K562 (cell line): ENCODE results near the gene C19orf18. TPM values are rescaled to one million over a fixed set of nuclear protein-coding genes. Genes with fewer than 3 reads are reported as not detected.

Source experiments
- ATAC-seq: fragments of 200-7000 bp; cut with Tn5 transposase; 3 replicates; pipeline ENCODE4 v1.9.1; 2020; ENCODE audit warnings: moderate library complexity
- BruUV-seq: library from RNA; stranded (reverse); fragments of 400-500 nt; replicated peaks from 2 replicates; lab custom pipeline; 2021; lab: Mats Ljungman, UMichigan
- CTCF ChIA-PET: fragments of 300-600 bp; formaldehyde crosslinking; extraction: SDS; loops from one replicate; lab custom pipeline; 2021; ENCODE audit warnings: low intra/inter-chr PET ratio; lab: Yijun Ruan, JAX
- POLR2A ChIA-PET: fragments of 300-600, 350-650 bp; sonication (Branson Sonifier 250); formaldehyde crosslinking; extraction: SDS; loops from one replicate; lab custom pipeline; 2021; ENCODE audit warnings: antibody characterized with exemption, inconsistent platforms; lab: Yijun Ruan, JAX
- DNase-seq, 4 experiments: peaks; one replicate each; pipeline versions ENCODE4 v3.0.0 to v3.0.0-alpha.2; 2011 to 2018; ENCODE audit warnings: low spot score in 3 of 4, mixed read lengths in 3 of 4; ENCODE audit errors: extremely low read depth in 1 of 4
- FAIRE-seq: peaks from 2 replicates; lab custom pipeline; 2011; peaks lifted over from hg19 to GRCh38; lab: Jason Lieb, UNC
- H2AFZ ChIP-seq: 2 replicates; pipeline ENCODE4 v1.6.0; 2011; ENCODE audit warnings: low read depth, low read length, control low read depth, inconsistent platforms
- H3K27ac ChIP-seq: fragments of 200-600 bp; 3 replicates; pipeline ENCODE4 v1.8.0; 2011; ENCODE audit warnings: low read depth, mild to moderate bottlenecking, control low read depth, inconsistent platforms, low read length, moderate library complexity, mixed read lengths; ENCODE audit errors: extremely low read depth
- H3K27me3 ChIP-seq, 2 experiments: fragments of 300-600 bp in 1 of 2; 2 replicates in 1 of 2; 3 replicates in 1 of 2; pipeline versions ENCODE4 v1.6.0 to v1.8.0; 2011; ENCODE audit warnings: inconsistent platforms in 2 of 2, low read length in 2 of 2, mild to moderate bottlenecking in 1 of 2, mixed read lengths in 1 of 2, moderate library complexity in 1 of 2; ENCODE audit not compliant: control insufficient read depth in 2 of 2, insufficient read depth in 2 of 2
- H3K36me3 ChIP-seq: fragments of 300-600 bp; 3 replicates; pipeline ENCODE4 v1.8.0; 2011; ENCODE audit warnings: mild to moderate bottlenecking, low read length, inconsistent platforms; ENCODE audit not compliant: control insufficient read depth, insufficient read depth
- H3K4me1 ChIP-seq, 2 experiments: fragments of 200-600 bp in 1 of 2; replicated peaks in 1 of 2; 2 replicates in 1 of 2; 3 replicates in 1 of 2; pipeline versions ENCODE4 v1.5.1 to v1.8.0; 2011; ENCODE audit warnings: inconsistent platforms in 2 of 2, low read length in 2 of 2, mild to moderate bottlenecking in 1 of 2, mixed read lengths in 1 of 2, moderate library complexity in 1 of 2; ENCODE audit not compliant: control insufficient read depth in 2 of 2, insufficient read depth in 2 of 2
- H3K4me2 ChIP-seq: 2 replicates; pipeline ENCODE4 v1.6.1; 2011; ENCODE audit warnings: low read length, control low read depth, inconsistent platforms, mixed read lengths; ENCODE audit not compliant: insufficient read depth
- H3K4me3 ChIP-seq: fragments of 200-600 bp; sonication (generic), shearing (Covaris generic); 2 replicates; pipeline ENCODE4 v1.5.1; 2016; ENCODE audit warnings: control low read depth, inconsistent platforms
- H3K79me2 ChIP-seq: fragments of 200-600 bp; 3 replicates; pipeline ENCODE4 v1.8.0; 2011; ENCODE audit warnings: low read length, inconsistent platforms; ENCODE audit not compliant: control insufficient read depth, insufficient read depth
- H3K9ac ChIP-seq, 2 experiments: 2 replicates each; pipeline versions ENCODE4 v1.6.0 to v1.6.1; 2011; ENCODE audit warnings: low read depth in 2 of 2, low read length in 2 of 2, control low read depth in 1 of 2, inconsistent platforms in 1 of 2, mild to moderate bottlenecking in 1 of 2, mixed read lengths in 1 of 2; ENCODE audit not compliant: insufficient read depth in 1 of 2
- H3K9me1 ChIP-seq: one replicate; pipeline ENCODE4 v1.6.0; 2011; ENCODE audit warnings: inconsistent platforms, mild to moderate bottlenecking, low read length, moderate library complexity; ENCODE audit not compliant: control insufficient read depth, insufficient read depth
- H3K9me3 ChIP-seq: replicated peaks from 2 replicates; pipeline ENCODE4 v1.5.1; 2011; ENCODE audit warnings: low read depth, low read length, inconsistent platforms; ENCODE audit not compliant: control insufficient read depth, insufficient read depth
- H4K20me1 ChIP-seq: replicated peaks from 2 replicates; pipeline ENCODE4 v1.6.1; 2011; ENCODE audit warnings: low read length, inconsistent platforms, mixed read lengths; ENCODE audit not compliant: control insufficient read depth, insufficient read depth
- CHD2 ChIP-seq: IDR thresholded peaks from 2 replicates; pipeline ENCODE4 v1.6.1; 2011; ENCODE audit warnings: low read depth, low read length
- DMBX1 ChIP-seq: fragments of 250-450 bp; sonication (Bioruptor Pico); IDR thresholded peaks from 2 replicates; pipeline ENCODE4 v1.8.0; 2022; ENCODE audit warnings: inconsistent platforms, mild to moderate bottlenecking, moderate library complexity, borderline replicate concordance
- ILK ChIP-seq: fragments of 450-650 bp; IDR thresholded peaks from 2 replicates; pipeline ENCODE4 v1.6.1; 2016; ENCODE audit warnings: missing genetic modification characterization, low read depth, mild to moderate bottlenecking, missing compliant biosample characterization, moderate library complexity, borderline replicate concordance
- L3MBTL2 ChIP-seq: fragments of 450-650 bp; IDR thresholded peaks from 2 replicates; pipeline ENCODE4 v1.6.1; 2016; ENCODE audit warnings: mild to moderate bottlenecking, moderate library complexity
- NEUROD1 ChIP-seq: fragments of 150-350 bp; IDR thresholded peaks from 2 replicates; pipeline ENCODE4 v1.6.1; 2014; ENCODE audit warnings: borderline replicate concordance, low read length, low read depth; ENCODE audit not compliant: partially characterized antibody
- PRMT5 ChIP-seq: sonication (generic); formaldehyde crosslinking; IDR thresholded peaks from 2 replicates; pipeline ENCODE4 v1.5.0; 2020; ENCODE audit warnings: missing genetic modification reagents
- PTBP1 ChIP-seq: fragments of 200-400 bp; formaldehyde crosslinking; IDR thresholded peaks from 2 replicates; pipeline ENCODE4 v1.6.1; 2017; ENCODE audit warnings: low read depth, low read length
- RUNX1 ChIP-seq: sonication (generic); IDR thresholded peaks from 2 replicates; pipeline ENCODE4 v1.6.1; 2016; ENCODE audit warnings: antibody characterized with exemption, low read depth
- SREBF1 ChIP-seq: fragments of 150-350 bp; IDR thresholded peaks from 2 replicates; pipeline ENCODE4 v1.6.1; 2014; ENCODE audit warnings: antibody characterized with exemption, low read depth, low read length, borderline replicate concordance
- TARDBP ChIP-seq: fragments of 450-650 bp; IDR thresholded peaks from 2 replicates; pipeline ENCODE4 v1.6.1; 2016
- TBL1XR1 ChIP-seq, 2 experiments: IDR thresholded peaks; 2 replicates each; pipeline ENCODE4 v1.6.1; 2012; ENCODE audit warnings: improper control_type of control experiment in 2 of 2, low read length in 2 of 2, mild to moderate bottlenecking in 1 of 2
- ZC3H11A ChIP-seq: IDR thresholded peaks from 2 replicates; pipeline ENCODE4 v1.6.1; 2012; ENCODE audit warnings: low read depth, low read length, improper control_type of control experiment
- WGBS: fragments of 100-300 bp; shearing (Covaris generic); methylation state at CpG from one replicate; pipeline ENCODE4 v1.1.6; 2016; ENCODE audit warnings: low coverage, mixed read lengths; ENCODE audit not compliant: insufficient coverage; ENCODE audit errors: missing lambda C conversion rate; 5-methylcytosine and 5-hydroxymethylcytosine counted together
- in situ Hi-C: fragments of 300-500 bp; cut with MboI; formaldehyde crosslinking; loops from 4 replicates; pipeline ENCODE4 v1.15.0; 2018; ENCODE audit warnings: inconsistent platforms, mixed read lengths
- intact Hi-C: fragments of 100-400 bp; cut with micrococcal nuclease; formaldehyde crosslinking; loops from 2 replicates; pipeline ENCODE4 v1.14.2; 2022
- polyA plus RNA-seq, 8 experiments: library from polyadenylated mRNA; depleted of rRNA in 4 of 8; stranded (reverse) in 5 of 8; unstranded in 3 of 8; fragments of >200 nt; fragmentation: Nextera tagmentation in 2 of 8; fragmentation: Illumina TruSeq in 1 of 8; extraction: Ambion mirVana in 2 of 8; extraction: Trizol in 1 of 8; gene quantifications; 2 replicates each; pipeline versions ENCODE4 v1.2.1 to v1.2.3, GENCODE V29; 2011 to 2014; ENCODE audit warnings: inconsistent platforms in 1 of 8, missing spikeins in 1 of 8
- total RNA-seq, 7 experiments: library from RNA; depleted of rRNA in 6 of 7; stranded (reverse); fragments of >200 nt in 6 of 7; fragmentation: Illumina TruSeq in 2 of 7; extraction: Trizol in 2 of 7; gene quantifications; 2 replicates each; pipeline versions ENCODE4 v1.2.1 to v1.2.3, GENCODE V29; 2011 to 2021; ENCODE audit warnings: low replicate concordance in 1 of 7
- TF ChIP-seq, protein P1 (sequence below), 2 experiments: fragments of 250-450 bp in 1 of 2; fragments of 450-650 bp in 1 of 2; sonication (Bioruptor Pico) in 1 of 2; IDR thresholded peaks; 2 replicates each; pipeline versions ENCODE4 v1.6.1 to v1.8.0; 2016 to 2021; ENCODE audit warnings: mild to moderate bottlenecking in 2 of 2, moderate library complexity in 2 of 2, missing compliant biosample characterization in 1 of 2, missing genetic modification characterization in 1 of 2

Gene C19orf18
- total and polyA plus RNA-seq, 9 of the 15 experiments (the other 6 are each of a cell fraction or from before 2014, with no cell fraction given) = not detected

DNA sequence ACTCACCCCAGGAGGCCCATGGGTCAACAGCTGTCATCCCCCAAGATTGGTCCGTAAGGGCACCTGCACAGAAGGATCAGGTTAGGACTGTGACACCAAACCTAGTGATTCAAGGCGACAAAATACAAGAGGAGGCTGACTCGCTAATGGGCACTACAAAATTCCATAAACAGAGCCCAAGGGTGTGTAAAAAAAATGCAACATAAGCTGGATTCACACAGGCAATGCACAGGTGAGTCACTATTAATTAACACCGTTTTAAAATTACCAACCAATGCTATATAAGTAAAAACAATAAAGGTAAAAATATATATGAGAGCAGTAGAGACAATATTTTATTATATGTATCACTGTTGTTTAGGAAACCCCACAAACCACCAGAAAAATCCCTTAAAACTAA, 26.3 kb upstream of the C19orf18 start:
- BruUV-seq = no TSS peak
- no peaks in the 10 kb centered on the region for H3K36me3 ChIP-seq
- no peaks in the 10 kb centered on the region for H3K27me3 ChIP-seq
- peaks cover 0 to 9% of the 10 kb centered on the region in 2 experiments; a peak in 2 of 5 replicates for H3K4me1 ChIP-seq
- H3K4me2 ChIP-seq = no peak overlapping the region
- intact Hi-C loops (no loop called here), in situ Hi-C loops (no loop called here)
- H3K27ac ChIP-seq = no peak overlapping the region
- TF ChIP-seq TARDBP = no peak
- no peak for TF ChIP-seq TBL1XR1 (IDR thresholded peaks at IDR 0.05; ENCODE audit: low read length in 2 of 2)
- TF ChIP-seq PRMT5 = no peak
- no peak for TF ChIP-seq CHD2
- no peak for TF ChIP-seq DMBX1 (CRISPR knock-in tag)
- no peak for TF ChIP-seq L3MBTL2
- no peak for TF ChIP-seq ZC3H11A
- TF ChIP-seq RUNX1 = no peak
- TF ChIP-seq SREBF1 = no peak
- ChIA-PET CTCF (no interaction called here), POLR2A (no interaction called here)
- H3K9me1 ChIP-seq = no peaks in the 10 kb centered on the region
- H4K20me1 ChIP-seq = no peaks in the 10 kb centered on the region
- H2AFZ ChIP-seq = no peak overlapping the region
- ATAC-seq (no peak), DNase-seq (no peak), FAIRE-seq (no peak)
- WGBS = 0% methylated on average over 4 of the region's 4 CpGs
- H3K4me3 ChIP-seq = no peak overlapping the region
- no peaks in the 10 kb centered on the region for H3K79me2 ChIP-seq
- H3K9me3 ChIP-seq = no peaks in the 10 kb centered on the region; the same call in 1 of the 2 replicates
- no peak overlapping the region for H3K9ac ChIP-seq

DNA sequence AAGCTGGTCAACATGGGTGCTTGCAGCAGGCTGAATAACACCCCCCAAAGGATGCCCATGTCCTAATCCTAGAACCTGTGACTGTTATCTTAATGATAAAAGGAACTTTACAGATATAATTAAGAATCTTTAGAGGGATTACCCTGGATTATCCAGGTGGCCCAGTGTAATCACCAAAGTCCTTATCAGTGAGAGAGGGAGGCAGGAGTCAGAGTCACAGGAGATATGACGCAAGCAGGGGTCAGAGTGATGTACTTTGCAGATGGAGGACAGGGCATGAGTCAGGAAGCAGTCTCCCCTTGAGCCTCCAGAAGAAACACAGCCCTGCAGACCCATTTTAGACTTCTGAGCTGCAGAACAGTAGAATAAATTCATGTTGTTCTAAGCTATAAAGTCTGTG, 18.5 kb upstream of the C19orf18 start:
- POLR2A ChIA-PET = no interaction called here
- H3K27ac ChIP-seq = no peak overlapping the region
- H3K9me1 ChIP-seq = no peaks in the 10 kb centered on the region
- CTCF ChIA-PET = no interaction called here
- no peaks in the 10 kb centered on the region for H3K36me3 ChIP-seq
- intact Hi-C loops = no loop called here
- no peak for ATAC-seq
- H3K27me3 ChIP-seq = no peaks in the 10 kb centered on the region
- BruUV-seq = no TSS peak
- no peaks in the 10 kb centered on the region for H3K79me2 ChIP-seq
- no peak for DNase-seq
- H2AFZ ChIP-seq = no peak overlapping the region
- no peaks in the 10 kb centered on the region for H3K4me1 ChIP-seq
- no peaks in the 10 kb centered on the region; the same call in 1 of the 2 replicates for H3K9me3 ChIP-seq
- no peak overlapping the region for H3K4me2 ChIP-seq
- no peak overlapping the region for H3K9ac ChIP-seq
- no peak for FAIRE-seq
- WGBS = 0% methylated on average over 1 of the region's 1 CpG
- H4K20me1 ChIP-seq = no peaks in the 10 kb centered on the region
- TF ChIP-seq, protein P1, sequence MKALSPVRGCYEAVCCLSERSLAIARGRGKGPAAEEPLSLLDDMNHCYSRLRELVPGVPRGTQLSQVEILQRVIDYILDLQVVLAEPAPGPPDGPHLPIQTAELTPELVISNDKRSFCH (CRISPR knock-in tag; IDR thresholded peaks at IDR 0.05) = no peak
- TF ChIP-seq, protein P1 (tag; IDR thresholded peaks at IDR 0.05) = no peak
- TF ChIP-seq NEUROD1 (no peak), ILK (tag) (no peak), PTBP1 (no peak)
- TF ChIP-seq, all 486 proteins: peak for 0
- H3K4me3 ChIP-seq = no peak overlapping the region
- in situ Hi-C loops = no loop called here
